Measurements from ENCODE around the gene FRYL.

DNA sequence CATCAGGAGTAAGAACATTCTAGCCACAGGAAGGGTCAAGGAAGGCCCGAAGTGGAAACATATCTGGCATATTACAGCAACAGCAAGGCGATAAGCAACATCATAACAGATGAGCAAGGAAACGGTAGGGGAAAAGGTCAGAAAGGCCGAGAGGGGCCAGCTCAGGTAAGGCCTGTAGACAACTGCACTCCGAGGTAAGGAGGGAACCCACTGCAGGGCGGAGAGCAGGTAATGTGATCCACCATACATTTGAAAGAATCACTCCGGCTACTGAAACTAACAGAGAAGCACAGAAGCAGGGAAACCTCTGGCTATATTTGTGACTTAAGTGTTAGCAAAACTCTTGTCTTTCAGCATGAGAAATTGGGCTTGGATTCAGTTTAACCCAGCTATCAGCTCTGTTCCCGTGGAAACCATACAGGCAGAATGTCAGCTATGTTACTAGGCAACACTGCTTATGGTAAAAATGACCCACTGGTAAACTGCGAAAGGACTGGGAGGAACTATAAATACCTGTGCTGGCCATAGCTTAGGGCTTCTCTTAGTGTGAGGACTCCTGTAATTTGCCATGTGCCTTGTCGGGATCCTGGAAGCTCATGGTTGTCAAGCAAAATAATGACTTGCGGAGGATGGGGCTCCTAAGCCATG, 31.0 kb downstream of the FRYL start:
- TF ChIP-seq CTCF (IDR thresholded peaks at IDR 0.05) (no peak), ZFX (IDR thresholded peaks at IDR 0.05; ENCODE audit: borderline replicate concordance) (no peak)

Measured in 22Rv1 (cell line).